Retinal pigment epithelial cell (primary cell): ENCODE data around the gene PRR5.
A peak's percentile ranks its signal among the peaks of the same experiment; 100 is the strongest.
"Not testable (repeated sequence)": the region's sequence is repeated elsewhere in the genome, so short reads cannot be mapped to it uniquely, and the experiment has no call there.

Source experiments
- DNase-seq: peaks from one replicate; pipeline ENCODE4 v3.0.0-alpha.2; 2010; ENCODE audit warnings: low read depth
- H3K4me3 ChIP-seq: 2 replicates; pipeline ENCODE4 v1.5.1; 2011; ENCODE audit warnings: mild to moderate bottlenecking, low read length, control low read depth, moderate library complexity
- TF ChIP-seq, protein P1 (sequence below): conservative IDR thresholded peaks from 2 replicates; pipeline ENCODE4 v1.5.1; 2011; ENCODE audit warnings: low read depth, low read length, control low read depth, inconsistent platforms

The PRR5 gene, protein sequence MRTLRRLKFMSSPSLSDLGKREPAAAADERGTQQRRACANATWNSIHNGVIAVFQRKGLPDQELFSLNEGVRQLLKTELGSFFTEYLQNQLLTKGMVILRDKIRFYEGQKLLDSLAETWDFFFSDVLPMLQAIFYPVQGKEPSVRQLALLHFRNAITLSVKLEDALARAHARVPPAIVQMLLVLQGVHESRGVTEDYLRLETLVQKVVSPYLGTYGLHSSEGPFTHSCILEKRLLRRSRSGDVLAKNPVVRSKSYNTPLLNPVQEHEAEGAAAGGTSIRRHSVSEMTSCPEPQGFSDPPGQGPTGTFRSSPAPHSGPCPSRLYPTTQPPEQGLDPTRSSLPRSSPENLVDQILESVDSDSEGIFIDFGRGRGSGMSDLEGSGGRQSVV

DNA sequence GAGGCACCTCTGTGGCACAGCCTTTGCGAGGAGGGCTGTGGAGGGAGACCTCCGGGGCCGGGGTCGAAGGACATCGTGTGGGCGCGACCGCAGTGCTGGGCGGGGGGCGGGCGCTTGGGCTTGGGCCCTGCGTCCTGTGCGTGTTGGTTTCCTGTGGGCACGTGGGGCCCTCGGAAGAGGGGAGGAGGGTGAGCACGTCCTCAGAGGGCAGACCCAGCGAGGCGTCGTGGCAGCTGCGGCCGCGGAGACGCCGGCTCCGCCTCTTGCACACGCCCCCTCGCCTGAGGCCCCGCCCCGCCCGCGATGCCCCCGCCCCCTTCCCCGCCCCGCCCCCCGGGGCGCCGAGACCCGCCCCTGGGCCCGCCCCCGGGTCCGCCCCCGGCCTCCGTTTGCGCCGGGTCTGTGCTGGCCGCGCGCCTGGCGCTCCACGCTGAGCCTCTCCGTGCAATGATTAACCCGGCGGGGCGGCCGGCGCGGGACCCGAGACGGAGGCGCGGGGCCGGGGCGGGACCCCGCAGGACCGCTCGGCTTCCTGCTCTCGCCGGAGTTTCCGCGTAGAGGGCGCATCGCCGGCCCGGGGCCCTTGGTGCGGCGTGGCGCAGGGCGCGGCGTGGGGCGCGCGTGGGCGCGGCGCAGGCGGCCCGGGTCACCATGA, at the start of gene PRR5:
PRR5 (plus strand) TSS at position 381 of the 655 bp plus-strand sequence; CDS start at position 652, 271 bp downstream.
- DNase-seq, result no peak
- TF ChIP-seq, protein P1, sequence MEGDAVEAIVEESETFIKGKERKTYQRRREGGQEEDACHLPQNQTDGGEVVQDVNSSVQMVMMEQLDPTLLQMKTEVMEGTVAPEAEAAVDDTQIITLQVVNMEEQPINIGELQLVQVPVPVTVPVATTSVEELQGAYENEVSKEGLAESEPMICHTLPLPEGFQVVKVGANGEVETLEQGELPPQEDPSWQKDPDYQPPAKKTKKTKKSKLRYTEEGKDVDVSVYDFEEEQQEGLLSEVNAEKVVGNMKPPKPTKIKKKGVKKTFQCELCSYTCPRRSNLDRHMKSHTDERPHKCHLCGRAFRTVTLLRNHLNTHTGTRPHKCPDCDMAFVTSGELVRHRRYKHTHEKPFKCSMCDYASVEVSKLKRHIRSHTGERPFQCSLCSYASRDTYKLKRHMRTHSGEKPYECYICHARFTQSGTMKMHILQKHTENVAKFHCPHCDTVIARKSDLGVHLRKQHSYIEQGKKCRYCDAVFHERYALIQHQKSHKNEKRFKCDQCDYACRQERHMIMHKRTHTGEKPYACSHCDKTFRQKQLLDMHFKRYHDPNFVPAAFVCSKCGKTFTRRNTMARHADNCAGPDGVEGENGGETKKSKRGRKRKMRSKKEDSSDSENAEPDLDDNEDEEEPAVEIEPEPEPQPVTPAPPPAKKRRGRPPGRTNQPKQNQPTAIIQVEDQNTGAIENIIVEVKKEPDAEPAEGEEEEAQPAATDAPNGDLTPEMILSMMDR, result no peak
- peak within 1 kb of the TSS; percentile 52 for H3K4me3 ChIP-seq

DNA sequence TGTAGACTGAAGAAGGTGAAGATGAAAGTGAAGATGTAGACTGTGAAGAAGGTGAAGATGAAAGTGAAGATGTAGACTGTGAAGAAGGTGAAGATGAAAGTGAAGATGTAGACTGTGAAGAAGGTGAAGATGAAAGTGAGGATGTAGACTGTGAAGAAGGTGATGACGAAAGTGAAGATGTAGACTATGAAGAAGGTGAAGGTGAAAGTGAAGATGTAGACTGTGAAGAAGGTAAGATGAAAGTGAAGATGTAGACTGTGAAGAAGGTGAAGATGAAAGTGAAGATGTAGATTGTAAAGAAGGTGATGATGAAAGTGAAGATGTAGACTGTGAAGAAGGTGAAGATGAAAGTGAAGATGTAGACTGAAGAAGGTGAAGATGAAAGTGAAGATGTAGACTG, 49.1 kb upstream of the PRR5 start:
- not testable (repeated sequence) for H3K4me3 ChIP-seq, DNase-seq

DNA sequence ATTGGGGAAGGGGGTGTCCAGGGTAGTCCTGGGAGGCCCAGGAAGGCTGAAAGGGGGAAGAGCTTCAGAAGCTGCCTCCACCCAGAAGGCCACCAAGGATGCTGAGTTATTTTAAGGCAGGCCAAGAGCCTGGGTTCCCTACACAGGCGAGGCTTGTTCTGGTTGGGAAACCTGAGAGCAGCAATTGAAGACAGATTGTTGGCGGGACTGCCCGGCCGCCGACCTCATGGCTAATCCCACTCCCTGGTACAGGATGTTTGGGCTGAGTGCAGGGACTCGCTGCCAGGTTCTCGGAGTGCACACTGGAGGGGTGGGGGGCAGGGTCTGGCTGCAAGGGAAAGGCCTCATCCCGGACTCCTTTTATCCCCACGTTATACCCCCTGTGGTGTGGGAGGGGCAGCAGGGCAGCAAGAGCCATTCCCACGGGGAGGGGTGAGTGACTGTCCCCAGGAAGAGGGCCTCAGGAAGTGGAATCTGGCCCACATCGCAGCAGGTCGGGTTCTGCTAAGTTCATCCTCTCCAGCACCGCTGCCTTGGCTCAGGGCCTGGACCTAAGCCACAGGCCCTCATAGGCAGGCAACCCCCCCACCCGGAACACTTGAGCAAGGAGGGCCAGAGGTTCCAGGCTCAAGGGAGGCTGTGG, 43.6 kb upstream of the PRR5 start:
- no peak overlapping the region for H3K4me3 ChIP-seq
- peak; percentile 66 for DNase-seq
- TF ChIP-seq, protein P1, result no peak

DNA sequence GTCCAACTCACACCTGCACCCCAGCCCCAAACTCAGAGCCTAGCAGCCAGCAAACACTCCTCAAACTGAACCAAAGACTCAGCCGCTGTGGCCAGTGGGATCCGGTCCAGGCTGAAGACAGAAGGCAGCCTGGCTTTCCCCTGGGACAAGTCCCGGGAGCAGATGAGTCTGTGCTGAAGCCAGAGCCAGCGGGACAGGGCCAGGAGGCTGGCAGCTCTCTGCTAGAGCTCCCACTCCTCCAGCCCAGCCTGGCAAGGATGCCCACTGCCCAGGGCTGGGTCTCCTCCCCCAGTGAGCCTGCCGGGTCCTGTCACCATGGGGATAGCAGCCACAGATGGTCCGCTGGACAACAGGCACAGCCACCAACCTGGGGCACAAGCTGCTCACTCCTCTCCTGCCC, 42.9 kb upstream of the PRR5 start:
- no peak overlapping the region for H3K4me3 ChIP-seq
- TF ChIP-seq, protein P1, result no peak
- DNase-seq, result no peak

DNA sequence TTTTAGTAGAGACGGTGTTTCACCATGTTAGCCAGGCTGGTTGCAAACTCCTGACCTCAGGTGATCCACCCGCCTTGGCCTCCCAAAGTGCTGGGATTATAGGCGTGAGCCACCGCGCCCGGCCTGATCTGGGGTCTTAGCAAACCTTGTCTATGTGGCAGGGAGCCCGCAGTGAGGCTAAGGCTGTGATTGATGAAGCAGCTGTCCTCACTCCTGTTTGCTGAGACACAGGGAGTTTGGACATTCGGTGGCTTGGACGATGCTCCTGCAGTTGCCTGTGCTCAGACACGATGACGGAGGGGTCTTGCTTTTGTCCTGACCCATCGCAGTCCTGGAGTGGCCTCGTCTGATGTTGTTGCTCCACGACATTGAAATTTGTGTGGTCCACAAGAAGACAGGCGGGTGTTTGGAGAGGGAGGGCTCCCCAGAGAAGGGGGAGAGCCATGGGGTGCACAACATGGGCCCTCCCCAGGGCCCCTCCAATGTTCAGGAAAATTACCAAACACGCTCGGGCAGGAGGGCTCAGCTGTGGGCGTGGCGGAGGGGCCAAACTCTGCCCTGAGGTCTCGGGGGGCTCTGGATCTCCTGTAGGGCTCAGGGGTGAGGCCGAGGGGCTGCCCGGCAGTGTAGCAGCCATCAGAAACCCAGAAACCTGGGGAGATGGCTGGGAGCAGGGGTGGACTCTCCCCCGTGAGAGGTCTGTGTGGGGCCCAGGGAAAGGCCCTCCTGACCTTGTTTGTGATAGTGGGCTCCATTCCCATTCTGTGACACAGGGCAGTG, 41.8 kb upstream of the PRR5 start:
- no peak overlapping the region for H3K4me3 ChIP-seq
- DNase-seq, result no peak
- TF ChIP-seq, protein P1, result no peak

DNA sequence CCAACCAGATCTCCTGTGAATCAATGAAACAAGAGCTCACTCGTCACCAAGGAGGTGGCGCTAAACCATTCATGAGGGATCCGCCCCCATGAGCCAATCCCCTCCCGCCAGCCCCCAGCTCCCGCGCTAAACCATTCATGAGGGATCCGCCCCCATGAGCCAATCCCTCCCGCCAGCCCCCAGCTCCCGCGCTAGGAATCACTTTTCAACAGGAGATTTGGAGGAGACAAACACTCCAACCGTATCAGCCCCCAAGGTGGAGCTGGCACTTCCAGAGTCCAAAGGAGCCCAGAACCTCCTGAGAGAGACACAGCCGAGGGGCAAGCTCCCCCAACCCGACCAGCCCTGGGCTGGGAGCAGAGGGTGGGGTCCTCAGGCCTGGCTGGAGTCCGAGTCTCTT, 40.9 kb upstream of the PRR5 start:
- DNase-seq, result no peak
- TF ChIP-seq, protein P1, result no peak
- H3K4me3 ChIP-seq, result no peak overlapping the region
